Measurements from ENCODE around the gene PIGU.

Gene PIGU

DNA sequence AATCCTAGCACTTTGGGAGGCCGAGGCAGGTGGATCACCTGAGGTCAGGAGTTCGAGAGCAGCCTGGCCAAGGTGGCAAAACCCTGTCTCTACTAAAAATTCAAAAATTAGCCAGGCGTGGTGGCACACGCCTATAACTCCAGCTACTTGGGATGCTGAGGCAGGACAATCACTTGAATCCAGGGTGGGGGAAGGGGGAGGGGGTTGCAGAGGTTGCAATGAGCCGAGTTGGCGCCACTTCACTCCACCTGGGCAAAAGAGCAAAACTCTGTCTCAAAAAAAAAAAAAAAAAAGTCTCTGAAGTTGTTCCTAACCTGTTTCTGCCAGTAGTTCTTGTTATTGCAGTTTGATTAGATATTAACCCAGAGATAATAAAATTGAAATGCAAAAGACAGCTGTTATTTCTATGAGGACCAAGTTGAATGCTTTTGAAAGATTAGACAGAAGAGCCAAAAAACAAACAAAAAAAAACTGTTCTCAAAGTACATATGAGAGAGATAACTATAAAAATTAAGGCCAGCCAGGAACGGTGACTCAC is 22.6 kb downstream of the PIGU start:
- DNase-seq, result no peak

DNA sequence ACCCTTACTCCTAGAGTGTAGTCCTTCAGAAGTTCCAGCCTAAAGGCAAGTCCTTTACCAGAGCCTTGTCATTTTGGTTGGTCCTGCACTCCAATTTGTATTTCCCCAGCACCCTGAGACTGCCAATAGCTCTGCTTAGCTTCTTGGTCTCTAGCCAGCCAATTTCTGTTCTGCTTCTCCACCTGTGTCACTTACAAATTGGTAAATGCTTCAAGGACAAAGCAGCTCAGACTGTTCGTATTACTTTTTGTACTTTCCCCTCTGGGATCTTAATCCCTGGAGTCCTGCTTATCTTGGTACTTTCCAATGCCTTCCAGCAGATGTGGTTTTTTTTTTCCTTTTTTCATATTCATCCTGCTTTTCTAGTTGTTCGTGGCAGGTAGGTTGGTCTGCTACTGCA is 25.7 kb downstream of the PIGU start:
- DNase-seq, result no peak

DNA sequence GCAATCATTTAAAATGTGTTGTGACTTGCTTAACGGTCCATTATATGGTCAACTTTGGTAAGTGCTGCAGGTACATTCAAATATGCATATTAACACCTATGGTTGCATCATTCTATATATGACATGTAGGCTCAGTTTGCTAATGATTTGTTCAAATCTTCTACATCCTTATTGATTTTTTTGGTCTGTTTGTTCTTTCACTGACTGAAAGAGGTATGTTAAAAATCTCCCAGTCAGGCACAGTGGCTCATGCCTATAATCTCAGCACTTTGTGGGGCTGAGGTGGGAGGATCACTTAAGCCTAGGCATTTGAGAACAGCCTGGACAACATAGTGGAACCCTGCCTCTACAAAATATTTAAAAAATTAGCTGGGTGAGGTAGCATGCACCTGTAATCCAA is 29.2 kb downstream of the PIGU start:
- DNase-seq, result no peak

DNA sequence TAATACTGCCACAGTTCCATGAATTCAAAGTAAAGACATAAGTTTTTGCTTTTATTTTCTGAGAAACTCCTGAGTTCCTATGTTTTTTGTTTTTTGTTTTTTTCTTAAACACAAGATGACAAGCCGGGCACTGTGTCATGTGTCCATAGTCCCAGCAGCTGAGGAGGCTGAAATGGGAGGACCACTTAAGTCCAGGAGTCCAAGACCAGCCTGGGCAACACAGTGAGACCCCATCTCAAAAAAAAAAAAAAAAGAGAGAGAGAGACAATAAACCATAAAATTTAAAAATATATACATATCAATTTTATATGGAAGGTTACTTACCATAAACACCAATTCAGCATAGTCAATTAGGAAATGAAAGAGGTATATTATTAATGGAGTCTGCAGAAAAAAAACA is 31.9 kb downstream of the PIGU start:
- DNase-seq, result no peak

DNA sequence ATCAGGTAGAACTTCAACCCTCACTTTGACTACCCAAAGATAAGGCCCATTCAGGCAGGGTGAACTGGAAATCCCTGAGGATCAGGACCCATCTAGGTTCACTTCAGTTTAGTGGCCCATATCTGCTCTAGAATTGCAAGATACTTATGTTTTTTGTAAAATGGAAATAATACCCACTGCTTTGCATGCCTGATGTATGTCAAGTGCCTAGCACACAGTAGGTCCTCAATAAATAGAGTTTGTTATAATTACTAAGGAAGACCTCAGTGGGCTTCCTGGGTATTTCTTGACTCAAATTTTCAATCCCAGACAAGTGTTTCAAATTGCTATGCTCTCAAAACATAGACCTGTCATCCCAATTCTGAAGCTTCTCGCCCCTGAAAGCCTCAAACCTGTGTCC is 32.5 kb downstream of the PIGU start:
- DNase-seq, result no peak

DNA sequence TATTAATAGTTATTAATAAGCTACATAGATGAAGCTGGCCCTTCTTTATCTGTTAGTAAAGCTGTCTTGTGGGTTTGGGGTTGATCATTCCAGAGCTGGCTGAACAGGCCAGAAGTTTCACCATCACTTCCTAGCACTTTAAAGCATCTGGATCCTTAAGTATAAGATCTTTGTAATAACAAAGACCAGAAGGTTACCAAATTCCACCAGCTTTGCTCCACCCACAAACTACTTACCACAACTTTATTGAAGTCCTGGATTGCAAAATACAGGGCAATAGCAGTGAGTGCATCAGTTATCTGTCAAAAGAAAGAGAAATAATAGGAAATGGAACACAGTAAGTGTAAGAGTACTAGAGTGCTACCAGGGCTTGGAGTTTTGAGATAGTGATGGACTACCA is 33.0 kb downstream of the PIGU start:
- DNase-seq, result no peak

DNA sequence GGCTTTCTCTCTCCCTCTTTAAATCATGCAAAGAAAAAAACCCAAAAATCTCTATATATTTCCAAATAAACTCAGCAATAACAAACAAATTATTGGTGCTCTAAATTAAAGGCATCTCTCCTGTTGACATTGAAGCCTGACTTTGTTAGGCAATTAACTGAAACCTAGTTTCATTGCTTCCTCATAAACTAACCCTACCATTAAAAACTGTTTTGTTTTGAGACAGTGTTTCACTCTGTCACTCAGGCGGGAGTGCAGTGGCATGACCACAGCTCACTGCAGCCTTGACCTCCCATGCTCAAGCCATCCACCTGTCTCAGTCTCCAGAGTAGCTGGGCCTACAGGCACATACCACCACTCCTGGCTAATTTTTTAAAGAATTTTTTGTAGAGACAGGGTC is 34.9 kb downstream of the PIGU start:
- no peak for DNase-seq

DNA sequence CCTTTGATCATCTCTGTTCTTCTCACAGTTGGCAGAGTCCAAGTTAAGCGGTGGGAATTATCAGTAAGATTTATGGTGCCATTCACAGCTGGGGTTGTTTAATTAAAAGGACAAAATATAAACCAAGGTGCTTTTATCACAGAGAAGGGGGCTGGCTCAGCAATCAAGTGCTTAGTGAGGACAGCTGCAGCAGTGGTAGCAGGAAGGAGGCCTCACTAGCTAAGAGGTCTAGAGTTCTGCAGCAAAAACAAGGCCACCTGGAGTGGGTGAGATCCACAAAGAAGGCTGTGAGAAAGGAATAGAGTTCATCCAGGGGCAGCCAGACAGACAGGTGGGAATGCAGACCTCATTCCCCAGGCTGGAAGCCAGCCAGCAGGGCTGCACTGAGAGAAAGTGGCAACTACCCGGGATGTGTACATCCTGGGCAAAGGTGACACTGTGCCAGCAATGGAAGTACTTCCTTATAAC is 37.1 kb downstream of the PIGU start:
- DNase-seq, result peak; percentile 71

DNA sequence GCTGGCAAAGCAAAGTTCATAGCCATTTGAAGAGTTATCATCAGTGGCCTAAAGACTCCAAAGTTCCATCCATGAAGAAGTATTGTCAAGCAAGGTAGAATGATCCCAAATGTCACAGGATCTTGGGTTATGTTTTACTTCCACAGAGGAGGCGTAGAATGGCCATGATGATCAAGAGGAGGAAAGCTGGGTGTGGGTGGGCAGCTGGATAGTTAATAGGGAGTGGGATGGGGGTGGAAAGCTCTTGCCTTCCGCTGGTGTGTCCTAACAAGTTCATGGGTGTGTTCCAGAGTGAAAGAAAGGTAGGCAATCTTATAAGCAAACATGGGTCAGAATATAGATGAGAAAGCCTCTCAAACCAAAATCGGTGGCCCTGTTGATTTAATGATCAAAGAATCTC is 38.4 kb downstream of the PIGU start:
- no peak for DNase-seq

DNA sequence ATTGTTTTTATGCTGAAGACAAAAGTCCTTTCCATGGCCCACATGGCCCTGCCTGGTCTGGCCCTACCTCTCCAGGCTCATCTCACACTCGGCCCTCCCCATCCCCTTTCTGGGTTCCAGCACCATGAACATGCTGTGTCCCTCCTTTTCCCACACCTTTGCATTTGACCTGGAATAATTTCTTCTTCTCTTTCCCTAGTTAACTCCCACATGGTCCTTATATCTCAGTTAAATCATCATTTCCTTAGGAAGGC is 38.9 kb downstream of the PIGU start:
- no peak for DNase-seq

DNA sequence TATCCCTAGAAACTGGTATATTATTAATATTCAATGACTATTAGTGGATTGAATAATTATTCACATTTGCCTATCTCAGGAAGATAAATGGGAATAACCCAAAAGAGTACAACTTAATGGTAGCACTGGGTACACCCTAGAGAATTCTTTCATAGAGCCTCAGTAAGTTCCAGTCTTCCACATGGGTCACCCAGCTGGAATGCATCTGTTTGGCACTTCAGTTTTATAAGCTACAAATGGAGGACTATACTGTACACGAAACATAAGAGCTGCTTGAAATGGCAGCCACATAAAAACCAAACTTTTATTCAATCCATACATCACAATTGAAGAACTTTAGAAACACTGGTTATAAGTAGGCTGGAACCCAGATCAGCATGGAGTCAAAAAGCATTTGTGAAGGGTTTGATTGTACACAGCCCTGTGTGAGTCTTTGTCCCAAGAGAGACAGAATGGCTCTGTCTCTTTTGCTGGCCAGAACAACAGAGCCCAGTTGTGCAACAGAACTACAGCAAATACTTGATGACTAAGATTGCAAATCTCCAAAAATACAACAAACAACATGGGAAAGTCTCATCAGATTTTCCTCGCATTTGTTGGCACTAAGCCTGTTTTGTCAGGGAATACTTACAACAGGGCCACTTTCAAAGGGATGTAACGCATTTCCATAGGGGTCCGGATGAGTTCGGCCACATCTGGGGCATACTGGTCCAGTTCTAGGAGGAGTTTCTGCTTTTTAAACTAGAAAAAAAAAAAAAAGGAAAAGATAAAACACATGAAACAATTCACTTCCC is 39.5 kb downstream of the PIGU start:
- no peak for DNase-seq

DNA sequence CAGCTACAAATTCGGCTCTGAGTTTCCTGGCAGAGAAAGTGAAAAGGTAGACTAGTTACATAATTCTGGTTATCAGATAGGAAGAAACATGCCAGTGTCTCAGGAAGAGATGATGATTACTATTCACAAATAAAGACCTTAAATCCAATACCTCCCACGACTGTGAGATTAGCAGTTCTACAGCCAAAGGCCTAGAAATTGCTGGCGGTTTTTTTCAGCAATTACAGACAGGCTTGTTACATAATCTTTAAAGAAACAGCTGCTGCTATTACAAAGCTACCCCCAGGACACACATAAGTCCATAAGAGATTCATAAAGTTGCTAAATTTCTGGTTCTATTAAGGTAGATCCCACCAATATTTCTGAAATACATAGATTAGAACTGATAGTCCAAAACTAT is 40.2 kb downstream of the PIGU start:
- DNase-seq, result no peak

DNA sequence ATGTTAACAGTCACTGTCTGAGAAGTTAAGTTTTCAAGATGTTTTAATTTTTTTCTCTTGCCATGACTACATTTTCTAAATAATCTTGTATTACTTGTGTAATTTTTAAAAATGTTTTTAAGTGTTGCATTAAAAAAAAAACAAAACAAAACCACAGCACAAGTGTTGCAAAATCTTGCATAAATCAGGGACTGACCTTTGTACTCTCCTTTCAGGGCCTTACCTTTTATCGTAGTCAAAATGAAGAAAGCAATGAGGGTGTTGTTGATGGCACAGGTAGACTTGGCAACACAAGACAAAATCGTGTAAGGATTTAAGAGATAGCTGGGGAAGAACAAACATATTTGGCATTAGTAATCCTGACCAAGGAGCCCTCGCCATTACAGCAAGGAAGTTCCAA is 42.5 kb downstream of the PIGU start:
- DNase-seq, result no peak

DNA sequence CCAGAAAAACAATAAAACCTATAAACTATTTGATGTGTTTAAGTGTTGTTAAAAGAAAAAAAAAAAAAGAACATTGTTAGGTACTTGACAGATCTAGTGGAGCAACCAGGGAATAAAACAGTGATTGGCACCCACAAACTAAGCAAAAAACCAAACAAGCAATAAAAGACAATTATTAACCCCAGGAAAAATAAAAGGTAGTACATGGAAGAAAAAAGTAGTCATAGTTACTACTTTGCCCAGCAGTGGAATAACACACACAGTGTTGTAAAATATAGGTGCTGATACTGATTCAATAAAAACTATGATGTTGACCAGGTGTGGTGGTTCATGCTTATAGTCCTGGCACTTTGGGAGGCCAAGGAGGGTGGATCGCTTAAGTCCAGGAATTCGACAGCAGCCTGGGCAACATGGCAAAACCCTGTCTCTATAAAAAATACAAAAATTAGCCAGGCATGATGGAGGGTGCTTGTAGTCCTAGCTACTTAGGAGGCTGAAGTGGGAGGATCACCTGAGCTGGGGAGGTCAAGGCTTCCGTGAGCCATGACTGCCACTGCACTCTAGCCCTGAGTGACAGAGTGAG is 43.9 kb downstream of the PIGU start:
- DNase-seq, result no peak

DNA sequence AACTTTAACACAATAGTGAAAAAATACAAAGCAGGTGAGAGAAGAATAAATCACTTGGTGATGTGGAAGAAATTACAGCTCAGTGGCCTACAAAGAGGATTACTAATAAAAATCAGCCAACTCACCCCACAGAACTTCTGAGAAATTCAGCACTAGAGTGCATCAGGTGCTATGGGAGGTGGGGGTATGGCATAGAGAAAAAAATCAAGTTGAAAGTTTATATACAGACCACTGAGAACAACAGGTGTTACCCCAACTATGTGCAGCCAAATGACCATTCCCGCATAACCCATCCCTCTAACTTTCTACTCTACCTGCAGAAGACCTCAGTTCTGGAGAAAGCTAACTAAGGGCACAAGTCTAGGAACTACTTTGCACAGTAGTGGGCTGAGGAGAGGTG is 47.0 kb downstream of the PIGU start:
- DNase-seq, result no peak

DNA sequence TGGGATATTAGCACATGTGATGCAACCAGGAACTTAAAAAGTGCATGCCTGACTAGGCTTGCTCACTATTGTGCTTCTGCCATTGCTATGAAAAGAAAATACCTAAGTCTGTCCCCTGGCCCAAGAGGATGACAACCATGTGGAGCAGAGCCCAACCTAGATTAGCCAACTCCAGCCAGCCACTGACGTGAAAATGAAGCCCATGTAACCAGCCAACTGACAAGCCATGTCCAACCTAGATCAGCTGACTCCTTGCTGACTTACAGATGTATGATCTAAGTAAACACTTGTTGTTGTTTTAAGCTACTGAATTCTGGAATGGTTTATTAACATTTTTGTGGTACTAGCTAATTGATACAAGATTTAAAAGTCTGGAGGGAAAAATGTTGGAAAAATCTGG is 47.5 kb downstream of the PIGU start:
- no peak for DNase-seq

DNA sequence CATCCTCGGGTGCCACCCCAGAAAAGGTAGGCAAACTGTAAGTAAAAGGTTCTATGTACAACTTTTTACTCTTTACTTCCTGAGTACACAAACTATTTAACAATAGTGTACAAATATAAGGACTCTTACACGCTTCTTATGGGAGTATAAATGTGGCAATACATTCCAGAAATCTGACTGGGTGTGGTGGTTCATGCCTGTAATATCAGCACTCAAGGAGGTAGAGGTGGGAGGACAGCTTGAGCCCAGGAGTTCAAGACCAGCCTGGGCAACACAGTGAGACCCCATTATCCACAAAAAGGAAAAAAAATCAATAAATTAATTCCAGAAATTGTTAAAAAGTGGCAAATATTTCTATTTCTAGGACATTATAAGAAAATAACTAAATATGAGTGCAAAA is 48.9 kb downstream of the PIGU start:
- DNase-seq, result no peak

DNA sequence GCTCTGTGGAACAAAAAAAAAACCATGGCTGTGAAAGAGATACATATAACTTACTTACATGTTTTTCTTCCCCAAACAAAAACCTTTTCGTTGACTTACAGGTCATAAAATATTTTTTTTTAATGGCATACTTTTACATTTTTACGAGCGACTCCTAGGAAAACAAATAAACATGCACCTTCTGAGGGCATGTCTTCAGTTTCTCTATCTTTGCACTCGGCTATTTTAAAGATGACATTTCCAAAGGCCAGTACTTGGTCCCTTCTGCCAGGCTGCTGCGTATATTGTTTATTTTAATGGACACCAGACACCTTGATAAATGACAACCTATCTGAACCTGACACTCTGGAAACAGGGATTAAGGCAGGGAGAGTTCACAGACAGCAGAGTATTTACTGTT is 49.4 kb downstream of the PIGU start:
- DNase-seq, result no peak

DNA sequence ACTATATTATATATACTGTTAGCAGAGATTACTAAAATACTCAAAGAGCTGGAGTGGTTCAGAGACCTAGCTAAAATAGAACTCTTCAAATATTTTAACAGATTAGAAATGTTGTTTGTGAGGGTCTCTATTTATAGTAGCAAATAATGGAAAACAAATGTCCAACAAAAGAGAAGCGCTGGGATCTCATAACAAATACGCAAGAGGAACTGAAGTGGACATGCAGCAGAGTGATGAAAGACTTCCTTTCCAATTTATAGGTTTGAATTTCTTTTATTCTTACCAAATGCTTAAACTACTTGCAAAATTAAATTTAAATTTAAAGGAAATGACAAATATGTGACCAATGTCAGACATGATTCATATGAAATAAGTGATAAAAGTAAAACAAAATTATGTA is 49.9 kb downstream of the PIGU start:
- no peak for DNase-seq

DNA sequence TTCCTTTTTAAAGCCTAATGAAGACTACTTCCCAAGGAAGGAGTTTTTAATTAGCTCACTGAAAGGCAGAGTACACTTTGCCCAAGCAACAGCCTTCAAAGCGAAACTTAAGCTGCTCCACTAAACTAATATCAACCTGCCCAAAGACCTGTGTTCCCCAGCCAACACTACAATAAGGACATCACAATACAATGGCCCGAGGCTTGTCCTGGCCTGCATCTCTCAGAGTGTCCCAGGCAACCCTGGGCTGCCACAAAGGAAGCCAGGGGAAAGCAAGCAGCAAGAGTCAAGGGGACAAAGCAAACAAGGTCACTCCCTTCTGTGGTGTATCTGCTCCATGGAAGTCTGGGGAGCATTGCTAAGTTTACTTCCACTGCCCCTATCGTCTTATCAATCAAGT is 52.3 kb downstream of the PIGU start:
- DNase-seq, result no peak

DNA sequence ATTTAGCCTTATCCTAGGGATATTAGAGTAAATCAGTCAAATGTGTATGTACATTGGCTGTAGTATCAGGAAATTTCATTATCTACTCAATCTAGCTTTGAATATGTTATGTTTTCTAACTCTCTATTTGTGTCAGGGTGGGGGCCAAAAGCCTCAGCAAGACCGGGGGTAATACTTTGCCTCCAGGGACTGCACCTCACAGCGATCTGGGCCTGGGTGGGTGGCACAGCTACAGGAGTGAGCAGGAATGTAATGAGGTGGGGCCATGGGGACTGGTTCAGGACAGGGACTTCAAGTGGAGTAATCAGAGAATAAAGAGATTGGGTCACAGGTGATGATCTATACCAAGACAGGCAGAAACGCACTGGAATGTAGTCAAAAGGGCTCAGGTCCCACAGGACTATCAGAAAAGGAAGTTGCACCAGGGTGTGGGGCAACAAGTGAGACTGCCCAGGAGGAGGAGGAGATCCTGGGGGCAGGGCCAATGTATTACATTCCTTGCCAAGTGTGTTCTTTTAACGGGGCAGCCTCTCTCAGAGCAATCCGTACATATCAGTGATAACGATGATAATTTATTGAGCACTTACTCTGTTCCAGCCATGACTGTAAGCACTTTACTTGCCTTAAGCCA is 54.0 kb downstream of the PIGU start:
- DNase-seq, result no peak

DNA sequence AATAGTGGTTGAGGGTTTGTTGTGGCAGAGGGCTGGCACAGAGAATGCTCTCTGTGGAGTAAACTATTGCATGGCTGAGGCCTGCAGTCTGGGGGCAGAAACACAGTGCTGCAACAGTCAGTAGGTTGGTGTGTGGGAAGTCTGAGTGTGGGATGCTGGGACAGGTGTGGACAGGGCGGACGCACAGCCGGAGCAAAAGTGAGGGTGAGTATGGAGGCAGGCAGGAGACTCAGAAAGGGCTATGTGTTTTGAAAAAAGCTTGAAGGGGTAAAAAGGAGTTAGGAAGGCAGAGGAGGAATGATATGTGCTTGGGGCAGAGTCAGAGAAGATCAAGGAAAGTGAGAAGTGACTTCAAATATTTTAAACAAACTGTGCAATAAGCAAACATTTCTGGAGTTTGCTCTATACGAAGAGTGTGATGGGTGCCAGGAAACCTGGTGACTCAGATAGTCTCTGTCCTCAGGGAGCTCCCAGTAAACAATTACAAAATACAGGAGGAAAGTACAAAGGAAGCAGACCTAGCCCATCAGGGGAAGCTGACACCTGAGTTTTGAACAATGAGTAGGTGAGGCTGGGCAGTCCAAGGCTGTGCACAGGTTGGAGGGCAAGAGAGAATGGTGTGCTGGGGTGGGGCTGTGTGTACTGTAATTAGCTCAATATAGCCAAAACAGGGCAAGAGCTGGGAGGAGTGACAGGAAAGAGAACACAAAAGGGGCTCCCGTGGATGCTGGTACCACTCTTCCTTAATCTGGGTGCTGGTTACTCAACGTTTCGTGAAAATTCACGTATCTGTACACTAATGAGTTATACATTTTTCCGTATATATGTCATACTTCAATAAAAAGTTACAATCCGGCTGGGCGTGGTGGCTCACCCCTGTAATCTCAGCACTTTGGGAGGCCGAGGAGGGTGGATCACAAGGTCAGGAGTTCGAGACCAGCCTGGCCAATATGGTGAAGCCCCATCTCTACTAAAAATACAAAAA is 55.2 kb downstream of the PIGU start:
- DNase-seq, result no peak

DNA sequence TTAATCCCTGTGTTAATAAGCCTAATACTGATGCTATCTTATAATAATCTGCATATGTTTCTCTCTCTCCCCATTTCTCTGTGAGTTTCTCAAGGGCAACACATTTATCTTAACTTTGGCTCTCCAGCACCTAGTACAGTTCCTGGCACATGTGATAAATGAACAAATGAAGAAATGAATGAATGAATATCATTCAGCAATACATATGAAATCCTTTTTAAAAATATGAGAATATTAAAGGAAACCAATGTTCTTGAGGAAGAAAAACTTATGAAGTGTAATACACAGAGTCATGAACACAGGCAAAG is 55.9 kb downstream of the PIGU start:
- no peak for DNase-seq

DNA sequence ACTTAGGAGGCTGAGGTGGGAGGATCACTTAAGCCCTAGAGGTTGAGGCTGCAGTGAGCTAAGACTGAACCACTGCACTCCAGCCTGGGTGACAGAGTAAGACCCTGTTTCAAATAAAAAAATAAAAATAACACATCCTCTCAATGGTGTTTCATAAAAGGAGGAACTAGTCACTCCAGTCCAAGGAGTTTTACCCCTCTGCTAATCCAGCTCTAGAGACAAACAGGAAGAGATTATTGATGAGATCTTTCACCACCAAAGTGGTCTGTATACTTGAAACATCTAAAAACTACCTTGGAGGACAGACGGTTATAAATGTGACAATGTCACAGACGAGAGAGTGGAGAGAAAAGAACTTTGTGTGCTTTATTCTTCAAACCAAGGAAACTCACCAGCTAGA is 58.2 kb downstream of the PIGU start:
- DNase-seq, result no peak

Data from NCI-H2107 (cell line).